ENCODE data around the gene PLK5. TPM values are rescaled to one million over a fixed set of nuclear protein-coding genes. Genes with fewer than 3 reads are reported as not detected.
"Not testable (repeated sequence)": the region's sequence is repeated elsewhere in the genome, so short reads cannot be mapped to it uniquely, and the experiment has no call there.

Gene PLK5, protein sequence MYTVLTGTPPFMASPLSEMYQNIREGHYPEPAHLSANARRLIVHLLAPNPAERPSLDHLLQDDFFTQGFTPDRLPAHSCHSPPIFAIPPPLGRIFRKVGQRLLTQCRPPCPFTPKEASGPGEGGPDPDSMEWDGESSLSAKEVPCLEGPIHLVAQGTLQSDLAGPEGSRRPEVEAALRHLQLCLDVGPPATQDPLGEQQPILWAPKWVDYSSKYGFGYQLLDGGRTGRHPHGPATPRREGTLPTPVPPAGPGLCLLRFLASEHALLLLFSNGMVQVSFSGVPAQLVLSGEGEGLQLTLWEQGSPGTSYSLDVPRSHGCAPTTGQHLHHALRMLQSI
- not detected for total RNA-seq

DNA sequence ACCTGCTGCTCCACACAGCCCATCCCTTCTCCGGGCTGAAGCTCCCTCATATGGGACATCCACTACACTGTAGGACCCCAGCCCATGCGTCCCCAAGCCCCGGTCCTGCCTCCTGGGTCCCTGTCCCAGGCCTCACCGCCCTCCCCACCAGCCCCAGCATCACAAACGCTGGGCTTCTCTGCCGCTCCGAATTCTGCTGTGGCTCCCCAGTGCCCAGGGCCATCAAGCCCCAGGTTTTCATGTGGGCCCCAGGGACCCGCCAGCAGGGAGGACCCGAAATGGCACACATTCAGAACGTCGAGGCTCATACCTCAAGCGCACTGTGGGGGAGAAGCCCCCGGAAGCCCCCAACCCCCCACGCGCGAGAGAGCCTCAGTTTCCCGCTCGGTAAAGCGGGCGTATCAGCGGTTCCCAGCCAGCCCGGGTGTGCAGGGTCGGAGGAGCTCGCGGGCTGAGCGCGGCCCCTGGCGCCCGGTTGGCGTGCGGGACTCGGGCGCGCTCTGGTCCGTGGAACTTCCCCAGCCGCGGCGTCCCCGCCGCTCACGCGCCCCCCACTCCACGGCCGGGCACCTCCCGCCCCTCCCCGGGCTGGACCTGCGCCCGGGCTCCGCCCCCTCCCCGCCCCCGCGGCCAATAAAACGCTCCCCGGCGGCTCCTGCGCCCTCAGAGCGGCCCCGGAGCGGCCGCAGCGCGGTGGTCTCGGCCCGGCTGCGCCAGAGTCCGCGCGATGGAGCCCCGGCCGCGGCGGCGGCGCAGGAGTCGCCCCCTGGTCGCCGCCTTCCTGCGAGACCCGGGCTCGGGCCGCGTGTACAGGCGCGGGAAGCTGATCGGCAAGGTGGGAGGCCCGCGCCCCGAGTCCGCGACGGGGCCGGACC, at the start of gene PLK5:
TSS of gene PLK5 (plus strand) at position 666 of the 875 bp plus-strand sequence. CDS start 2,920 bp downstream, outside the sequence.
- Mint-ChIP-seq H3K27me3 (peaks cover 31% of the 10 kb centered on the region), H3K4me3 (no peak within 1 kb of the TSS)
- CTCF ChIA-PET: no interaction called here

DNA sequence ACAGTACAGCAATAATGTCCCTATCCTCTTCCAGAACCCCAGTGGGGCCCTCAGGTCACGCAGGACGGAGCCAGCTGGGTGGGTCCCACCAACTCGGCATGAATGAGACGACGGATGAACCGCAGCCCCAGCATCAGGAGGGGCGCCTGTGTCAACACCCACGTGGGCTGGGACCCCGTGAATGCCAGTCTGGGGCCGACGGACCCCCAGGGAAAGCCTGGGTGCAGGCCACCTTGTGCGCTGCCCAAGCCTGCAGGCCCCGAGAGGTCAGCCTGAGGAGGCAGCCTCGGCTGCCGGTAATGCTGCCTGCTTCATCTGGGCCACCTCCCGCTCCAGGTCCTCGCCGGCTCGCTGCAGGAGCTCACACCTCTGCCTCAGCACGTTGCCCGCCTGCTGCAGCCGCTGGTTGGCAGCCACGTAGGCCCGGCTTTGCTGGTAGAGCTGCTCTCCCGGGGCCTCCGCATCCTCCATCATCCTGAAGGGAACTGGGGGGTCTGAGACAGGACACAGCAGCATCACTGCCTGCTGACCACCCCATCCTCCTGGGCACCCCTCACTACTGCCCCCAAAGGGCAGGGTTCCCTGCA, 49.0 kb upstream of the PLK5 start:
- Mint-ChIP-seq H3K4me1 (ENCODE audit: low read depth) (peaks cover 29% of the 10 kb centered on the region), H3K4me3 (no peak overlapping the region), H3K36me3 (ENCODE audit: low read depth) (peaks cover 8% of the 10 kb centered on the region), H3K27me3 (peaks cover 11% of the 10 kb centered on the region), H3K9me3 (no peaks in the 10 kb centered on the region), H3K27ac (no peak overlapping the region)
- TF ChIP-seq, protein P1, sequence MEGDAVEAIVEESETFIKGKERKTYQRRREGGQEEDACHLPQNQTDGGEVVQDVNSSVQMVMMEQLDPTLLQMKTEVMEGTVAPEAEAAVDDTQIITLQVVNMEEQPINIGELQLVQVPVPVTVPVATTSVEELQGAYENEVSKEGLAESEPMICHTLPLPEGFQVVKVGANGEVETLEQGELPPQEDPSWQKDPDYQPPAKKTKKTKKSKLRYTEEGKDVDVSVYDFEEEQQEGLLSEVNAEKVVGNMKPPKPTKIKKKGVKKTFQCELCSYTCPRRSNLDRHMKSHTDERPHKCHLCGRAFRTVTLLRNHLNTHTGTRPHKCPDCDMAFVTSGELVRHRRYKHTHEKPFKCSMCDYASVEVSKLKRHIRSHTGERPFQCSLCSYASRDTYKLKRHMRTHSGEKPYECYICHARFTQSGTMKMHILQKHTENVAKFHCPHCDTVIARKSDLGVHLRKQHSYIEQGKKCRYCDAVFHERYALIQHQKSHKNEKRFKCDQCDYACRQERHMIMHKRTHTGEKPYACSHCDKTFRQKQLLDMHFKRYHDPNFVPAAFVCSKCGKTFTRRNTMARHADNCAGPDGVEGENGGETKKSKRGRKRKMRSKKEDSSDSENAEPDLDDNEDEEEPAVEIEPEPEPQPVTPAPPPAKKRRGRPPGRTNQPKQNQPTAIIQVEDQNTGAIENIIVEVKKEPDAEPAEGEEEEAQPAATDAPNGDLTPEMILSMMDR (IDR thresholded peaks at IDR 0.05): no peak
- intact Hi-C loops (cut with micrococcal nuclease): no loop called here
- DNase-seq (no peak), ATAC-seq (no peak)
- ChIA-PET POLR2A (interaction anchor here (0.8 to 1.2 kb wide), 2 partner anchors 32 to 178 kb away, joined by 3 to 4 read pairs; no protein-coding TSS in a partner anchor), CTCF (interaction anchor here (1.1 to 1.5 kb wide), 3 partner anchors 25 to 196 kb away, joined by 3 read pairs; partner anchors contain the start of gene APC2)

More for the DNA sequence above, at the start of gene PLK5:
- intact Hi-C loops (cut with micrococcal nuclease): no loop called here
- Mint-ChIP-seq H3K9me3 (no peaks in the 10 kb centered on the region), H3K36me3 (ENCODE audit: low read depth) (no peaks in the 10 kb centered on the region), H3K27ac (no peak within 1 kb of the TSS), H3K4me1 (ENCODE audit: low read depth) (peaks cover 6% of the 10 kb centered on the region)
- DNase-seq: no peak
- POLR2A ChIA-PET: interaction anchor here (1.4 kb wide), 1 partner anchor 57 kb away, joined by 3 read pairs; no protein-coding TSS in a partner anchor
- ATAC-seq: no peak
- TF ChIP-seq, protein P1 (IDR thresholded peaks at IDR 0.05): no peak

DNA sequence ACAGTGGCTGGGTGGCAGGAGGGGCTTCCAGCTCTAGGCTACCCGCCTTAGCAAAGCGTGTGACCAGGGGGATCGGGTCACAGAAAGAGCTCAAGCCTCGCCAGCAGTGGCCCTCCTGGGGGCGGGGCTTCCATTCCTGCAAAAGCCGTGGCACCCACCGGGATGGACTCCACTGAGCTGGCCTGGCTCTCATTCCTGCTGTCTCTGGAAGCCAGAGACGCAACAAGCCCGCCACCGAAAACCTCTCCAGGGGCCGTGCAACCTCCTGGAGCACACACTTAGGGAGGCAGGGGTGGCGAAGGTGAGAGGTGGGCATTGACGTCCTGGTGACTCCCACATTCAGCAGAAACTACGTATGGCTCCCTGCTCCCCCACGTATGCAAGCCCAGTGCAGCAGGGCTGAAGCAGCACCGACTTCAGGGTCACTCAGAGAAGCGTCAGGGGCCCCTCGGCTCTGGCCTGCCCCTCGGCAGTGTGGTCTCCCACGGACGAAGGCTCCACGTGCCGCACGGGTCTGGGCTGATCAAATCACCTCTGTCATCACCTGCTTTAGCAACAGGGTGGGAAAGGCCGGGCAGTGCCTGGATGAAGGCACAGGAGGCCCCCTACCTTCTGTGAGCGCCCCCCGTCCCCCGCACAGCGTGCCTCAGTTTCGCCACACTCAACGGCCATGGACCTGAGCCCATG, 48.0 kb upstream of the PLK5 start:
- POLR2A ChIA-PET: interaction anchor here (0.8 to 1.2 kb wide), 2 partner anchors 33 to 177 kb away, joined by 3 to 4 read pairs; no protein-coding TSS in a partner anchor
- peaks cover 8% of the 10 kb centered on the region for H3K27me3 Mint-ChIP-seq
- TF ChIP-seq, protein P1 (IDR thresholded peaks at IDR 0.05): no peak
- CTCF ChIA-PET: interaction anchor here (1.1 to 1.5 kb wide), 3 partner anchors 26 to 195 kb away, joined by 3 read pairs; partner anchors contain the start of gene APC2
- peaks cover 26% of the 10 kb centered on the region for H3K4me1 Mint-ChIP-seq (ENCODE audit: low read depth)
- no peak overlapping the region for H3K4me3 Mint-ChIP-seq
- ATAC-seq: no peak
- no peaks in the 10 kb centered on the region for H3K9me3 Mint-ChIP-seq
- peaks cover 8% of the 10 kb centered on the region for H3K36me3 Mint-ChIP-seq (ENCODE audit: low read depth)
- H3K27ac Mint-ChIP-seq: no peak overlapping the region
- DNase-seq: no peak
- intact Hi-C loops (cut with micrococcal nuclease): no loop called here

DNA sequence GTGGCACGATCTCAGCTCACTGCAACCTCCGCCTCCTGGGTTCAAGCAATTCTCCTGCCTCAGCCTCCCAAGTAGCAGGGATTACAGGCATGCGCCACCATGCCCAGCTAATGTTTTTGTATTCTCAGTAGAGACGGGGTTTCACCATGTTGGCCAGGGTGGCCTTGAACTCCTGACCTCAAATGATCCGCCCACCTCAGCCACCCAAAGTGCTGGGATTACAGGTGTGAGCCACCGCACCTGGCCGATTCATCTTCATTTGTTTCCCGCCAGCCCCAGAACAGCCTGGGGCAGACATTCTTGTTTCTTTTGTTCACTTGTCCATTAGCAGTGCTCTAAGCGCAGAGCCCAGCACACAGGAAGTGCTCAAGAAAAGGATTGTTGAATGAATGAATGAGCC, 46.8 kb upstream of the PLK5 start:
- H3K27ac Mint-ChIP-seq; H3K9me3 Mint-ChIP-seq; intact Hi-C loops (cut with micrococcal nuclease); ATAC-seq; H3K27me3 Mint-ChIP-seq; DNase-seq; H3K36me3 Mint-ChIP-seq (ENCODE audit: low read depth): not testable (repeated sequence)
- CTCF ChIA-PET: interaction anchor here (1.2 to 1.6 kb wide), 2 partner anchors 31 to 33 kb away, joined by 3 to 4 read pairs; no protein-coding TSS in a partner anchor
- Mint-ChIP-seq H3K4me3 (peak overlapping the region; percentile 81), H3K4me1 (ENCODE audit: low read depth) (peaks cover 20% of the 10 kb centered on the region)
- POLR2A ChIA-PET: interaction anchor here (1.5 kb wide), 1 partner anchor 11 kb away, joined by 4 read pairs; no protein-coding TSS in a partner anchor

Measured in activated CD8-positive, alpha-beta T cell treated with anti-CD3 and anti-CD28 coated beads for 36 hours (primary cell).